H1 (cell line): ENCODE measurements around the gene FAIM2. TPM values are rescaled to one million over a fixed set of nuclear protein-coding genes. Genes with fewer than 3 reads are reported as not detected.

ENCODE experiments used
- ATF2 ChIP-seq: IDR thresholded peaks from 2 replicates; pipeline ENCODE4 v1.6.1; 2012; ENCODE audit warnings: low read length, inconsistent platforms
- JUN ChIP-seq: IDR thresholded peaks from 2 replicates; pipeline ENCODE4 v1.6.1; 2011; ENCODE audit warnings: low read depth, mild to moderate bottlenecking, improper control_type of control experiment, low read length
- MAFK ChIP-seq: IDR thresholded peaks from 2 replicates; pipeline ENCODE4 v1.6.1; 2012; ENCODE audit warnings: low read depth, mild to moderate bottlenecking, improper control_type of control experiment, low read length
- YY1 ChIP-seq: IDR thresholded peaks from 2 replicates; pipeline ENCODE4 v1.6.1; 2011; ENCODE audit warnings: low read depth, mild to moderate bottlenecking, low read length
- polyA plus RNA-seq, 7 experiments: library from polyadenylated mRNA; depleted of rRNA in 3 of 7; stranded (reverse) in 5 of 7; unstranded in 2 of 7; fragments of >200 nt in 5 of 7; fragments of 200-250 nt in 2 of 7; gene quantifications; 1 replicate in 5 of 7; 2 replicates in 1 of 7; 4 replicates in 1 of 7; pipeline versions ENCODE4 v1.2.1 to v1.2.3, GENCODE V29; 2011 to 2013; ENCODE audit warnings: missing spikeins in 2 of 7, mixed read lengths in 2 of 7
- total RNA-seq: library from RNA; stranded (reverse); fragmentation: NEBNext Ultra II Directional; extraction: Animal tissue kit (Norgen Biotek cat#: 25700); gene quantifications from 2 replicates; pipeline ENCODE4 v1.2.1, GENCODE V29; 2021

The FAIM2 gene
- total and polyA plus RNA-seq, 2 of the 8 experiments (the other 6 are each of a cell fraction or from before 2014, with no cell fraction given), result 0.89 to 1.3 TPM

- TF ChIP-seq JUN (no peak), ATF2 (no peak), YY1 (no peak), MAFK (no peak)
Observed at GRCh38 chr12:49832836-49833421, 70.8 kb downstream of the FAIM2 start (continued).
